NCI-H1417 treated with DMSO at 0.1 percent for 48 hours (cell line): ENCODE measurements around the gene TLR10.

ENCODE experiments used
- DNase-seq: peaks from one replicate; lab custom pipeline; 2025; lab: John Stamatoyannopoulos, UW

Gene TLR10

DNA sequence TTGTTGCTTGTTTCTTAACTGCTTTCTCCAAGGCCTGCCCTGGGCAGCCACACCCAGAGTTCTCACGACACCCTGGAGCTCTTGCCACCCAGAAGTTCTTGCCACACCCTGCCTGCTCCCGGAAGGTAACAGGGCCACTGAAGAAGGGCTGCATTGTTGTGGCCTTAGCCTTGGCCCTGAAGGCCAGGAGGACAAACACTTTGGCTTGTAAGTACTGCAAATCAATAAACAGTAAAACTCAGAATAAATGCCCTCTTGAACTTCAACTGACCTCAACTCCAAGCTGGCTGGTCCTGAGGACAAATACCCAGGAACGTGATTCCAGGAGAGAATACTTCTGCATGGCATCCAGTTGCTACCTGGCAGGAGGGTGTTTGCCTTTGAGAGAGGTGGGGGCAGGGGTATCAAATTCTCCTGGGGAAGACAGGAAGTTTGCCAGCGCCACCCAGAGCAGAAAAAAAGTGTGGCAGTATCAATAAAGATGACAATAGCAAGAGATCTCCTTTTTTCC, 54.1 kb downstream of the TLR10 start:
- DNase-seq, result no peak

GRCh38 chr4:38724475-38724808, 58.3 kb downstream of the TLR10 start:
- no peak for DNase-seq

DNA sequence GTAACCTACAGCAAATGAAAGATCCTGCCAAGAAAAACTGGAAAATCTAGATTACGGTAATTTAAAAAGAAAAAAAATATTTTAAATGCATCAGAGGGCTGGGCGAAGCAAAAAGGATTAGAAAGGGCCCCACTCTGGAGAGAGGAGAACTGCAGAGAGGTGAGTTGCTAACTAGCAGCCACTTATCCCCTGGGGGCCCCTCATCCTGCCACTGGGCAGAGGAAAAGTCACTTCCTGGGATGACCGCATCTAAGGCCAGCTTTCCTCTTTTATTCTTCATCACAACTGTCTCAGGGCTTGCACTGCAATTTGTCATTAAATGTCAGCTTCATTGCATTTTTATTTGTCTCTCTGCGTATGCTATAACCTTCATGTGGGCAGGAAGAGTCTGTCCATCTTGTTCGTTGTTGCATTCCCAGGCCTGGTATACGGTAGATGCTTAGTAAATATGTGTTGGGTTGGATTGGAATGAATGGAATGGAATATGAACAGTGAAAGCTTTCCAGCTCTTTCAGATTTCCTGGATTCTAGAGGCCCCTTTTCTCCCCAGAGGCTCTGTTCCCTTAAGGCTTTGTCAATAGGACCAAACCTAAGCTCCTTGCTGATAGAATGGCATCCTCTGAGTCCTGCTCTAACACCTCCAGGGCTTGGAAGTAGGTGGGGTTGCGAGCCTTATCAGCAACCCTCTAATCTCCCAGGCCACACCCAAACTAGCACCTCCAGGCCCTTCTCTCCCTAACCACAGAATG, 58.9 kb downstream of the TLR10 start:
- DNase-seq, result no peak

GRCh38 chr4:38723114-38723513, 59.7 kb downstream of the TLR10 start:
- DNase-seq, result no peak
